ENCODE measurements around the gene TNNI2. TPM values are rescaled to one million over a fixed set of nuclear protein-coding genes. Genes with fewer than 3 reads are reported as not detected.
A peak's percentile ranks its signal among the peaks of the same experiment; 100 is the strongest.

Gene TNNI2
- total and polyA plus RNA-seq, 8 donors, result 0.24 to 8.5 (median 0.52) TPM; not detected in 1

- Histone ChIP-seq H3K9me3 (no peaks in the 10 kb centered on the region), H3K36me3 (no peaks in the 10 kb centered on the region), H3K27me3 (no peaks in the 10 kb centered on the region), H3K27ac (no peak overlapping the region), H3K4me1 (peaks cover 13 to 75% of the 10 kb centered on the region in 2 donors), H3K4me3 (no peak overlapping the region)
- DNase-seq, result peak in 1 of 4 donors; percentile 66
- no peak for ATAC-seq
- no peak for TF ChIP-seq CTCF (IDR thresholded peaks at IDR 0.05)
- intact Hi-C loops (cut with DNase I), result no loop called here
These were observed 7.7 kb downstream of the TNNI2 start for GRCh38 chr11:1846453-1846932.

GRCh38 chr11:1847006-1847735 is 8.4 kb downstream of the TNNI2 start:
- H3K9me3 ChIP-seq, result no peaks in the 10 kb centered on the region
- peaks cover 13 to 82% of the 10 kb centered on the region in 2 donors for H3K4me1 ChIP-seq
- H3K36me3 ChIP-seq, result no peaks in the 10 kb centered on the region
- TF ChIP-seq CTCF (IDR thresholded peaks at IDR 0.05), result no peak
- DNase-seq (peak in 1 of 4 donors; percentile 76), ATAC-seq (no peak)
- no peak overlapping the region for H3K4me3 ChIP-seq
- H3K27me3 ChIP-seq, result no peaks in the 10 kb centered on the region
- intact Hi-C loops (cut with DNase I), result no loop called here
- no peak overlapping the region for H3K27ac ChIP-seq

GRCh38 chr11:1847926-1848639 is 9.3 kb downstream of the TNNI2 start:
- Histone ChIP-seq H3K27me3 (no peaks in the 10 kb centered on the region), H3K9me3 (no peaks in the 10 kb centered on the region), H3K36me3 (no peaks in the 10 kb centered on the region), H3K4me1 (peaks cover 13 to 86% of the 10 kb centered on the region in 2 donors), H3K4me3 (no peak overlapping the region), H3K27ac (peak overlapping the region in 1 of 2 donors; percentile 97)
- ATAC-seq (no peak), DNase-seq (peak in 1 of 4 donors; percentile 62)
- intact Hi-C loops (cut with DNase I), result no loop called here
- TF ChIP-seq CTCF (IDR thresholded peaks at IDR 0.05), result no peak

- H3K27ac ChIP-seq, result peak overlapping the region in 1 of 2 donors; percentile 97
- intact Hi-C loops (cut with DNase I), result no loop called here
- no peaks in the 10 kb centered on the region for H3K27me3 ChIP-seq
- TF ChIP-seq CTCF (IDR thresholded peaks at IDR 0.05), result no peak
- H3K36me3 ChIP-seq, result no peaks in the 10 kb centered on the region
- no peaks in the 10 kb centered on the region for H3K9me3 ChIP-seq
- peaks cover 13 to 85% of the 10 kb centered on the region in 2 donors for H3K4me1 ChIP-seq
- ATAC-seq (no peak), DNase-seq (peak in 1 of 4 donors; percentile 44)
- H3K4me3 ChIP-seq, result no peak overlapping the region
These were observed 10.1 kb downstream of the TNNI2 start for GRCh38 chr11:1848640-1849430.

All from left lung (tissue), 10 donors.